ENCODE data around the gene RRM1. TPM values are rescaled to one million over a fixed set of nuclear protein-coding genes. Genes with fewer than 3 reads are reported as not detected.

RRM1 gene
- polyA plus RNA-seq, 1 donor (not counting 4 experiments of a cell fraction or from before 2014, with no cell fraction given): 65.6 TPM

DNA sequence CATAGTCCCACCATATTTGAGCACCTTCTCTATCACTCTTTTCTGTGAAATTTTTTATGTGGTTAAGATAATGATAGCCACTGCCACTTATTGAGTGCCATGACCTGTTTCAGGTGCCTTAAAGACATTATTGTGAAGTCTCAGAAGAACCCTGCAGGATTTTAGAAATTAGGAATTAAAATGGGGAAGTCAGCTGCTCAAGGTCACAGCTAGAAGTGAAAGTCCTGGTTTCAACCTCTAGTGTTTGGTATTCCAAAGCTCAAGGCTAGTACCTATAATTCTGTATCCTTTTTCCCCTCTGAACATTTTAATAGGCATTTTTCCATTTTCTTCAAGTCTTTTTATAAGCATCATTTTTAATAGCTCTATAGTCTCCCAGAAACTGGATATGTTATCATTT is 9.0 kb upstream of the RRM1 start:
- dilution Hi-C loops (cut with MboI; ENCODE audit: extremely low pct_ligation_motif_present, low sequenced_read_pairs): no loop called here
- no peaks in the 10 kb centered on the region for H4K20me1 ChIP-seq (ENCODE audit: control insufficient read depth, extremely low read depth, insufficient read depth, low read length)
- FAIRE-seq (no peak), DNase-seq (ENCODE audit: low read depth, low spot score) (no peak)
- no peaks in the 10 kb centered on the region for H3K4me1 ChIP-seq (ENCODE audit: control insufficient read depth, extremely low read depth, insufficient read depth, low read length)
- no peak overlapping the region for H2AFZ ChIP-seq (ENCODE audit: control insufficient read depth, low read length)
- H3K9me1 ChIP-seq (ENCODE audit: control insufficient read depth, extremely low read depth, insufficient read depth, low read length): no peaks in the 10 kb centered on the region
- TF ChIP-seq CTCF (optimal IDR thresholded peaks at IDR 0.05 in 1 of 3, IDR thresholded peaks at IDR 0.05 in 1 of 3, conservative IDR thresholded peaks at IDR 0.05 in 1 of 3; ENCODE audit: extremely low read depth in 1 of 3, insufficient read depth in 2 of 3, low read length in 3 of 3) (no peak), EZH2 (IDR thresholded peaks at IDR 0.05; ENCODE audit: low read length) (no peak)
- H3K27me3 ChIP-seq (ENCODE audit: control insufficient read depth, extremely low read depth, insufficient read depth, low read length): no peaks in the 10 kb centered on the region
- H3K79me2 ChIP-seq (ENCODE audit: control insufficient read depth, insufficient read depth, low read length): no peaks in the 10 kb centered on the region
- no peak overlapping the region for H3K9ac ChIP-seq (ENCODE audit: control insufficient read depth, extremely low read depth, insufficient read depth, low read length)
- peaks cover 10 to 22% of the 10 kb centered on the region in 2 experiments for H3K36me3 ChIP-seq (ENCODE audit: control insufficient read depth in 2 of 2, extremely low read depth in 1 of 2, insufficient read depth in 2 of 2, low read length in 2 of 2)
- H3K4me3 ChIP-seq (ENCODE audit: control insufficient read depth in 2 of 3, extremely low read depth in 1 of 3, insufficient read depth in 2 of 3, low read depth in 1 of 3, low read length in 3 of 3): no peak overlapping the region
- no peaks in the 10 kb centered on the region for H3K9me3 ChIP-seq (ENCODE audit: control insufficient read depth, low read depth, low read length)
- H3K27ac ChIP-seq (ENCODE audit: control insufficient read depth, insufficient read depth, low read length): no peak overlapping the region
- H3K4me2 ChIP-seq (ENCODE audit: control insufficient read depth, extremely low read depth, insufficient read depth, low read depth, low read length): no peak overlapping the region

DNA sequence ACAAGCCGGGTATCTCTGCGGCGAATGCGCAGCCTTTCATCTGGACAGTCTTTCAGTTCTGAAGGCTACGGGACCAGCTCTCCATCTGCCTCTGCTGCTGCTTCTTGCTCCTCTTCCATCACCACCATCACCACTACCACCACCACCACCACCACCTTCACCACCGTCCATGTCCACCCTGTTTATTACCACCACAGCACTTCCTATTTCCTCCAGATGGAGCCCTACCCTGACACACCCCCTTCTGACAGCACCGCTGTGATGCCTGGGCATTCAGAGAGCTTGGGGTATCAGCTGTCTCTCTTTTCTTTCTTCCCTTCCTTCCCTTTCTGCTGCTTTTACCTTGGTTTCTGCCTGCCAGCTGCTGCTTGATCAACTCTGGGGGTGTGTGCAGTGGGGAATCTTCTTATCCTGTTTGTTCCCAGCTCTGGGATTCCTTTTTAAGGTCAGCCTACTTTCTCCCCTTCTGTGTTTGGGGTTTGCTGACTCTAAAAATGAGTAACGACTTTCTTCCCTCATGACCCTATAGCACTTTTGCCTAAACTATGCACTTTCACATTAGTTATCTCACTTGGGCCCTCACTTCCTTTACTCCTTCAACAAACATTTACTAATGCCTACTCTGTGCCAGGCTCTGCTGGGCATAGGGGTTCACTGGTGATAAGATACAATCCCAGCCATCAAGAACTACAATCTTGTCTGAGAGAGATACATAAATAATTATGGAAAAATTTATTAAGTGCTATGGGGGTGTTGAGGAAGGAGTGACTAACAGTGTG is 7.8 kb upstream of the RRM1 start:
- H2AFZ ChIP-seq (ENCODE audit: control insufficient read depth, low read length): no peak overlapping the region
- no peak overlapping the region for H3K9ac ChIP-seq (ENCODE audit: control insufficient read depth, extremely low read depth, insufficient read depth, low read length)
- TF ChIP-seq EZH2 (IDR thresholded peaks at IDR 0.05; ENCODE audit: low read length) (no peak), CTCF (optimal IDR thresholded peaks at IDR 0.05 in 1 of 3, IDR thresholded peaks at IDR 0.05 in 1 of 3, conservative IDR thresholded peaks at IDR 0.05 in 1 of 3; ENCODE audit: extremely low read depth in 1 of 3, insufficient read depth in 2 of 3, low read length in 3 of 3) (no peak)
- no peak overlapping the region for H3K4me3 ChIP-seq (ENCODE audit: control insufficient read depth in 2 of 3, extremely low read depth in 1 of 3, insufficient read depth in 2 of 3, low read depth in 1 of 3, low read length in 3 of 3)
- FAIRE-seq (no peak), DNase-seq (ENCODE audit: low read depth, low spot score) (no peak)
- H3K79me2 ChIP-seq (ENCODE audit: control insufficient read depth, insufficient read depth, low read length): no peaks in the 10 kb centered on the region
- dilution Hi-C loops (cut with MboI; ENCODE audit: extremely low pct_ligation_motif_present, low sequenced_read_pairs): no loop called here
- no peaks in the 10 kb centered on the region for H3K4me1 ChIP-seq (ENCODE audit: control insufficient read depth, extremely low read depth, insufficient read depth, low read length)
- no peaks in the 10 kb centered on the region for H4K20me1 ChIP-seq (ENCODE audit: control insufficient read depth, extremely low read depth, insufficient read depth, low read length)
- H3K36me3 ChIP-seq (ENCODE audit: control insufficient read depth in 2 of 2, extremely low read depth in 1 of 2, insufficient read depth in 2 of 2, low read length in 2 of 2): peaks cover 10 to 20% of the 10 kb centered on the region in 2 experiments
- no peak overlapping the region for H3K4me2 ChIP-seq (ENCODE audit: control insufficient read depth, extremely low read depth, insufficient read depth, low read depth, low read length)
- H3K27ac ChIP-seq (ENCODE audit: control insufficient read depth, insufficient read depth, low read length): no peak overlapping the region
- no peaks in the 10 kb centered on the region for H3K27me3 ChIP-seq (ENCODE audit: control insufficient read depth, extremely low read depth, insufficient read depth, low read length)
- no peaks in the 10 kb centered on the region for H3K9me1 ChIP-seq (ENCODE audit: control insufficient read depth, extremely low read depth, insufficient read depth, low read length)
- H3K9me3 ChIP-seq (ENCODE audit: control insufficient read depth, low read depth, low read length): no peaks in the 10 kb centered on the region

Measured in keratinocyte (primary cell).